HG03060 (cell line): ENCODE data around the gene OPRL1.

ENCODE experiments used
- ATAC-seq: cut with Tn5 transposase; IDR thresholded peaks from one replicate; pipeline ENCODE4 v1.9.1; 2021; ENCODE audit warnings: low read depth, moderate number of reproducible peaks; ENCODE audit not compliant: unreplicated experiment

OPRL1 gene

GRCh38 chr20:64070244-64070993 is 9.5 kb upstream of the OPRL1 start:
- no peak for ATAC-seq

- ATAC-seq = no peak
These were observed 8.2 kb upstream of the OPRL1 start for GRCh38 chr20:64071341-64072332.

- no peak for ATAC-seq
These were observed 7.3 kb upstream of the OPRL1 start for GRCh38 chr20:64072498-64073063.

DNA sequence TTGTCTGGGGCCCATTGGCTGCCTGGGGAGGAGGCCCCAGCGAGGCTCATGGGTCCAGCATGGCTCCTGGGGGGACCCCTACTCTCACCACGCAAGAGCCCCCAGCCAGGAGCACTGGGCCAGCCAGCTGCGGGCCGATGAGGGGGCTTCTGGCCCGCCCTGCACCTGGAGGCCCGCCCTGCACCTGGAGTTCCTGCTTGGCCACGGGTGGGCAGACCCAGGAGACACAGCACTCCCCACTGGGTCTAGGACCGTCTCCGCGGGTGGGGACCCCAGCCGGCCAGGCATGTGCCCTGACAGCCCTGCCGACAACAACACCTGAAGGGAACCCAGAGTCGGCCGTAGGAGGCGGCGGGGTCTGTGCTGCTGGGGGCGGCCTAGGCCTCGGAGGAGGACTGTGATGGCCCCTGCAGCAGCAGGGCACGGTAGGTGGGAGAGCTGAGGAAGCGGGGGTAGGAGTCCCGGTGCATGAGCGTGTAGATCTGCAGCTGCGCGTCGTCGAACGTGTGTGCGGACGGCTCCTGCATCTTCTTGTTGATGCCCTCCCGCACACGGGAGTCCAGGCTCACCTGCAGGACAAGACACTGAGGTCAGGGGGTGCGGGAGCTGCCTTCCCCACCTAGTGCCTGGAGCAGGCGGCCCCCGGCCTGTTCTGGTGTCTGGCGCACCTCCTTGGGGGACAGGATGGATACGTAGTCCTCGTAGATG is 6.3 kb upstream of the OPRL1 start:
- no peak for ATAC-seq

GRCh38 chr20:64074184-64074789 is 5.6 kb upstream of the OPRL1 start:
- no peak for ATAC-seq

GRCh38 chr20:64074963-64075362 is 4.9 kb upstream of the OPRL1 start:
- ATAC-seq = no peak

DNA sequence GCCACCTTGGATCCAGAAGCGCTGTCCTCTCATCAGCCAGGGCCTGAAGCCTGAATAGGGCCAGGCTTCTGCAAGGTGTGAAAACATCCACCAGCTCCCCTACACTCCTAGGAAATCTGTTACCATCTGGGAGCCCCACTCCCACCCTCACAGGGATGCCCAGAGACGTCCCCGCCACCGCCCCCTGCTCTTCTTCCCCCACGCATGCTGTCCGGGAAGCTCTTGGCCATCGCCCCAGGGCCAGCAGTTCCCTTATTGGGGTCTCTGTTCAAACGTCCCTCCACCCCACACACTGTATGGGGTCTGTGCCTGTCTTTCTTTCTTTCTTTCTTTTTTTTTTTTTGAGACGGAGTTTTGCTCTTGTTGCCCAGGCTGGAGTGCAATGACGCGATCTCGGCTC is 4.3 kb upstream of the OPRL1 start:
- no peak for ATAC-seq

DNA sequence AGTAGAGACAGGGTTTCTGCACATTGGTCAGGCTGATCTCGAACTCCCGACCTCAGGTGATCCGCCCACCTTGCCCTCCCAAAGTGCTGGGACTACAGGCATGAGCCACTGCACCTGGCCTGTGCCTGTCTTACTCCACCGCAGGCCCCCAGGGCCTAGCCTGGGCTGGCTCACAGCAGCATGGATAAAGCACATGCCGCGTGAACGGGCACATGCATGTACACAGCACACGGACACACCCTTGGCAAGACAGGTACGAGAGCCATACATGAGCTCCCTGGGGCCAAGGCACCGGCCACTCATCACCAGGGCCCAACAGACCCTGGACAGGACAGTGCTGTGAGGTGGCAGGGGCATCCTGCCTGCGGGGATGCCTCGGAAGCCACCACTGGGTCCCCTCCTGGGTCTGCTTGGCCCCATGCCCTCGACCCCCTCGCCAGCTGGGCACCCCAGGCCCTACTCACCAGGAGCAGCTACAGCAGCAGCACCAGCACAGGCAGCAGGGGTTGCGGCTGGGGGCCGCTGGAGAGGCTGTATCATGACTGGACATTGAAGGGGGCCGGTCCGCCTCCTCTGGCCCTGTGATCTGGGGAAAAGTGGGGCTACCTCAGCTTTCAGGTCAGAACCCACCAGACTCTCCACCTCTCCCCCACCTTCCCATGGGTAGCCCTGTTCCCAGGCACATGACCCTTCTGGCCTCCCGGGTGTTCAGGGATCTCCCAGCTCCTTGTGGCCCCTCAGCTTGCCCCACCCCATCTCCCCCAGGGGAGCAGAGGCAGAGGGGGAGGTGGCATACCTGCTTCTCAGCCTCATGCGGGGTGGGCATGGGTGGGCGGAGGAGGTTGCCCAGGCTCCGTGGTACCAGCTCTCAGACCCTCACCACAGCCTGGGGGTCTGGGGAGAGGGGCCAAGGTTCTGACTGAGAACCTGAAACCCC is 3.6 kb upstream of the OPRL1 start:
- no peak for ATAC-seq

DNA sequence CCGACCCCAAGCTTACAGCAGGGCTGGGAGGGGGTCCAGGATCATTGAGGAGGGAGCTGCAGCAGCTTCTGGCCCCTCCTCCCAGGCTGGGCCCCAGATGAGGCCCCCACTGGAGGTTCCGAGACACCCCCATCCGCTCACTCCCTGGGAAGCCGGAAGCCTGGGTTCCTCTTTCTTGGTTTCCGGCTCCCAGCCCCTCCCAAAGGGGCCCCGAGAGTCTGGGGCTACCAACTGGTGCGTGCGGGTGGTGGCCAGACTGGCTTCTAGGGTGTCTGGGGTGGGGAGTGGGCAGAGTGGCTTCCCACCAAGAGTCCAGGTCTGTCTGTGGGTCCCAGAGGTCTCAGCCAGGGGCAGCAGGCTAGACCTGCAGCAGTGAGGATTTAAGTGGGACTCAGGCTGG is 2.8 kb upstream of the OPRL1 start:
- no peak for ATAC-seq

- no peak for ATAC-seq
These were observed 2.4 kb upstream of the OPRL1 start for GRCh38 chr20:64077541-64077875.

DNA sequence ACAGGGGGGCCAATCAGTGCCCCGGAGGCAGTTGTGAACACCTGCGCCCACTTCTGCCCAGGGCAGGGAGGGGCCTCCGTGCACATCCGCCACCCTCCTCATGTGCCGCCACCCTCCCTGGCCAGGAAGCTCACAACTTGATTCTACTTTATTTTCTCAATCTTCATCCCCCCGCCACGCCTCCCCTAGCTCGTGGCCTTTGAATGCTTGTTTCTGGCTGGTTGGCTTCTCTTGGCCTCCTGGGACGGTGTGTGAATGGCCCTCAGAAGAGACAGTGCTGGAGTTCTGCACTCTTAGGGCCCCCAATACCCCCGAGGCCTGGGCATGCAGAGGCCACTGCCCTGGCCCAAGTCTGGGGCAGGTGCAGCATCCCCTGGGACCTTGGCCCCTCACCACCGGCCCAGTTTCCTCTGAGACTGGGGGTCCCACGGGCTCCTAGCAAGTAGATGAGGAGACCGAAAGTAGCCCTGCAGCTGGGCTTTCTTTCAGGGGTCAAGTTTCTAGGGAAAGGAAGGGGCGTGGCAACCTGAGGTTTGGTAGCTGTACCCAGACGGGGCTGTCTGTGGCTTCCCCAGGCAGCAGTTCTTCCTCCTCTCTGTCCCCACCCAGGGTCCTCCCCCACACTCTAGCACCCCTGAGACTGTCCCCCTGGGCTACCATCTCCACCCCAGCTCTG is 1.9 kb upstream of the OPRL1 start:
- ATAC-seq = no peak

DNA sequence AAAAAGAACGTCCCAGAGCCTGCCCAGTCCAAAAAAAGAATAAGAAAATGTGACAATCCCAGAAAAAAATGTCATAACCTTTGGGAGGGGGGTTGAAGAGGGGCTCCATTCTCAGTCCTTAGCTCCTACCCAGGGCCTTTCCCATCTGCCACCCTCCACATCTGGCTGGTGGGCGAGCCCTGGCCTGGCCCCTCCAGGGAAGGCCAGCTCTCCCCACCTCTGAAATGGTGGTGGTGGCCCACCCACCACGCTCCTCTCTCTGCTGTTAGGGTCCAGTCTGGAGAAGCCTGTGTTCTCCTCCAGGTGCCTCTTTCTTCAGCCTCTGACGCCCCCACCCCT is 979 bp upstream of the OPRL1 start:
- ATAC-seq = no peak

DNA sequence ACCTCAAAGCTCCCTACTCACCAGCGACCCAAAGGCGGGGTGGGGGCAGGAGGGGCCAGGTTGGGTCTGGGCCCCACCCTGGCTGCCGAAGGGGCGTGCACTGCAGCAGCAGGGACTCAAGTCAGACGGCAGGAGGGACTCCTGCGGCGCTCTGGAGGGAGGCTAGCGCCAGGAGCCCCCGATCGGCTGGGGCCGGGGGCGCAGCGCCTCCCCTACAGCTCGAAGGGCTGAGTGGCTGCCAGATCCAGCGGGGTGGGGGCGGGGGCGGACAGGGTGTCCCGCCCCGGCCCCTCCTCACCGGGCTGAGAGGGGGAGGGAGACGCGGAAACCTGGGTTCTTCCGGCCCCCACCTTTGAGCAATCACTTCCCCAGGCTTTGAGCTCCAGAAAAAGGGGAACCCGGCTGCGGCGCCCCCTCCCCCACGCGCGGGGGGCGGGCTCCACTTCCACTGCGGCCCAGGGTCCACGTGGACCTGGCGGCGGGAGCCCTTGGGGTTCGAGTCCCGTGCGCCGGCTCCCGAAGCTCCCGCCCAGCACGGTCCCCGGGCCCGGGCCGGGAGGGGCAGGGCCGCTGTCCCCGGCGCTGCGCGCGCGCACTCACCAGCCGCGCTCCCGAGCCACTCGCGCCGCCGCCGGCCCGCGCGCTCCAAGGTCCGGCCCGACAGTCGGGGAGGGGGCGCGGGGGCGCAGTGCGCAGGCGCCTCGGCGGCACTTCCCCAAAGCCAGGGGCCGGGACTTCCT is 439 bp upstream of the OPRL1 start, which contains the start of gene RGS19:
Gene RGS19 (minus strand): TSS at position 246 of the 740 bp plus-strand sequence. CDS start 2,632 bp downstream, outside the sequence.
- no peak for ATAC-seq

DNA sequence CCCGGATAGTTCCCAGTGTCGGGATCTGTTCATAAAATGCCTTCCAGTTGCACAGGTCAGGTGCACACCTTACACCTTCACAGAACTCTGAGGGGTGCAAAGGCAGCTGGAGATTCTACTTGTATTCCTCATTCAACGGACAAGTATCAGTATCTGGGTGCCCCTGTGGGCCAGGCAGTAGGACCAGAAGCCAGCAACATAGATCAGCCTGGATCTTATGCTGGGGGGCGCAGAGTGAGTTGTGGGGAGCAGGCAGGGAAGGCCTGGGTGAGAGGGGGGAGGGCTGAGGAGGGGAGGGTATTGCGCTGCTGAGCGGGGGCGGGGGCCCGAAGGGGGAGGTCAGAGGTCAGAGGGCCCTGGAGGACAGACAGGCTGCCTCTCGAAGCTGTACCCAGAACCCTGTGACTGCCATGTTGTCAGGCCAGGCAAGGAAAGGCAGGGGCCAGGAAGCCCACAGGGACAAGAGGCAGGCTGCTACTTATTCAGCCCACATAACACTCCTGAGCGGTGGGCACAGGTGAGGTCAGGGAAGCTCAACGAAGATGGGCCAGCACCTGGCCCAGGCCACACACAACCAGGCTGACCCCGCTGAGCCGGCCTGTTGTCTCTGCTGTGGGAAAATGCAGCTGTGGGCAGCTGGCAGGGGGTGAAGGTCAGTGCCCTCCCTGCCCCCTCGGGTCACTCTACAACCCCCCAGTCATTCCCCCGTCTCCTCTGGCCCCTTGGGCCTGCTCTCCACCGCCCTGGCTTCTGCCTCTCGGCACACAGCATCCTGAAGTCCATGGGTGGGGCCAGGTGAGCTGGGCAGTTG is 1.1 kb downstream of the OPRL1 start:
- ATAC-seq = no peak

DNA sequence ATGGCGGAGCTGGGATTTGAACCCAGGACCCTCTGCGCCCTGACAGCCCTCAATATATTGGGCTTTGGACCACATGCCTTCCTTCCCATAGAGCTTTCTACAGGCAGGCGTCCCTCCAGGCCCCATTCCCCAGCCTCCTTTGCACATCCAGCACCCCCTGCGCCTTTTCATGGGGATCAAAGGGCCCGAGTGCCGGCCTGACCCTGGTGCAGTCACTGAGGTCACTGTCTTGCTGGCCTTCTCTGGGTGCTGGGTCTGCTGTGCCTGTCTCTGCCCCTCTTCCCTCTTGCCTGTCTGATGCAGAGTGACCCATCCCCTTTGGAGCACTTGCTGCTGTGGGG is 1.7 kb downstream of the OPRL1 start:
- ATAC-seq = no peak

DNA sequence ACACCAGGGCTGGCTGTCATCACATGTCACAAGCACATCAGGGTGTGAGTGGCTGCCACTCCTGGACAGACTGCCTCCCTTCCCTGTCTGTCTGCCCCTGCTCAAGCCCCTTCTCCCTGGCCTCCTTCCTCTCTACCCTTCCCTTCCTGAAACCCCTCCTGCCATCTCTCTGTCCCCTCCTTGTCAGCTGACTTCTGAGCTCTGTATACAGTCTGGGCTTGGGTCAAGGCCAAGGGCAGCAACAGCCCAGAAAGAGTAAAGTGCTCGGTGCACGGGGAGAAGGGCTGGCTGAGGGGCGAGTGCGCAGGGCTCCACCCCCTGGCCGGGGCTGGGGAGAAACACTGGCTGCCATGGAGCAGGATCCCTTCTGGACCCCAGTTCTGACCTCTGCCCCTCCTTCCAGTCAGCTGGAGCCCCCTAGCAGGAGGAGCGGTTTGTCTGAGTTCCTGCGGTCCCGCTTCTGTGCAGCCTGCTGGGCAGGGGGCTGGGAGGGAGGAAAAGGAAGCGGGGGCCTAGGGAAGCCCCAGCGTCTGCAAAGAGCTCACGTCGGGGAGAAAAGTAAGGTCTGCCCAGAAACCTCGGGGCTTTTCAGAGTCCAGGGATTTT is 2.3 kb downstream of the OPRL1 start:
- ATAC-seq = no peak

- ATAC-seq = no peak
These were observed 3.0 kb downstream of the OPRL1 start for GRCh38 chr20:64082820-64083377.
